ENCODE measurements around the gene SMIM33.

SMIM33 gene

GRCh38 chr5:139443831-139444453 is 26.9 kb upstream of the SMIM33 start:
- H3K27ac ChIP-seq: no peak overlapping the region
- H3K27me3 ChIP-seq (ENCODE audit: control insufficient read depth, insufficient read depth, low read length): no peaks in the 10 kb centered on the region
- H2AFZ ChIP-seq: no peak overlapping the region
- H3K4me1 ChIP-seq: peaks cover 4% of the 10 kb centered on the region
- no peaks in the 10 kb centered on the region for H3K9me3 ChIP-seq (ENCODE audit: control insufficient read depth, low read length)
- H3K36me3 ChIP-seq (ENCODE audit: control insufficient read depth, insufficient read depth, low read length): no peaks in the 10 kb centered on the region
- TF ChIP-seq, protein P1, sequence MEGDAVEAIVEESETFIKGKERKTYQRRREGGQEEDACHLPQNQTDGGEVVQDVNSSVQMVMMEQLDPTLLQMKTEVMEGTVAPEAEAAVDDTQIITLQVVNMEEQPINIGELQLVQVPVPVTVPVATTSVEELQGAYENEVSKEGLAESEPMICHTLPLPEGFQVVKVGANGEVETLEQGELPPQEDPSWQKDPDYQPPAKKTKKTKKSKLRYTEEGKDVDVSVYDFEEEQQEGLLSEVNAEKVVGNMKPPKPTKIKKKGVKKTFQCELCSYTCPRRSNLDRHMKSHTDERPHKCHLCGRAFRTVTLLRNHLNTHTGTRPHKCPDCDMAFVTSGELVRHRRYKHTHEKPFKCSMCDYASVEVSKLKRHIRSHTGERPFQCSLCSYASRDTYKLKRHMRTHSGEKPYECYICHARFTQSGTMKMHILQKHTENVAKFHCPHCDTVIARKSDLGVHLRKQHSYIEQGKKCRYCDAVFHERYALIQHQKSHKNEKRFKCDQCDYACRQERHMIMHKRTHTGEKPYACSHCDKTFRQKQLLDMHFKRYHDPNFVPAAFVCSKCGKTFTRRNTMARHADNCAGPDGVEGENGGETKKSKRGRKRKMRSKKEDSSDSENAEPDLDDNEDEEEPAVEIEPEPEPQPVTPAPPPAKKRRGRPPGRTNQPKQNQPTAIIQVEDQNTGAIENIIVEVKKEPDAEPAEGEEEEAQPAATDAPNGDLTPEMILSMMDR (IDR thresholded peaks at IDR 0.05): no peak
- H3K9ac ChIP-seq: no peak overlapping the region
- H3K4me2 ChIP-seq (ENCODE audit: low read length): no peak overlapping the region
- no peaks in the 10 kb centered on the region for H3K79me2 ChIP-seq
- H3K4me3 ChIP-seq (ENCODE audit: low read depth, low read length): no peak overlapping the region

DNA sequence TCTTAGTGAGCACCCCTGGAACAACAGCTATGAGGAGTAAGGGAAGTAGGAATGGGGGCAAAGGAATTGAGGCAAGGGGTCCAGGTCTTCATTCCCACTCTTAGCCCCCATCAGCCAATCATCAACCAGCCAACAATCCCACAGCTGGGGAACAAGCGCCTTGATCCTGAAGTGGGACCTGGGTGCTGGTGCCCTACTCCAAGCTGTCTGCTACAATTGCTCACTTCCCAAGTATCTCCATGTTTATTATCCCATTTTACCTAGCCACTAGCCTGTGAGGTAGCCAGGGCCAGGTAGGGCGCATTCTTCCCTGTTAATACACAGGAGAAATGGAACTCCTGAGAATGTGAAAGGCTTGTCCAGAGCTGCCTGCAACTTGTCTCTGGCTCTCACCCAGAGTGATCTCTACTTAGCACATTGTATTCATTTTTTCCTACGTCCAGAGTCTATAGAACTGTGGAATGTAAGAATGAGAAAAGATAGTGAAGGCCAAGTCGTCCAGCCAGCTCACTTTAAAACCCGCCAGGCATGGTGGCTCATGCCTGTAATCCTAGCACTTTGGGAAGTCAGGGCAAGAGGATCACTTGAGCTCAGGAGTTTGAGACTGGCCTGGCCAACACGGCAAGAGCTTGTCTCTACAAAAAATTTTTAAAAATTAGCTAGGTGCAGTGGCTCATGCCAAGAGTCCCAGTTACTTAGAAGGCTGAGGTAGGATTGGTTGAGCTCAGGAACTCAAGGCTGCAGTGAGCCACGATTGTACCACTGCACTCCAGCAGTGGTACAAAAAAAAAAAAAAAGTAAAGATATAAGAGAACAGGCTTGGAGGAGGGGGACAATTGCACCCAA is 25.3 kb upstream of the SMIM33 start:
- TF ChIP-seq, protein P1 (IDR thresholded peaks at IDR 0.05): no peak
- H3K27ac ChIP-seq: no peak overlapping the region
- H3K4me1 ChIP-seq: no peaks in the 10 kb centered on the region

DNA sequence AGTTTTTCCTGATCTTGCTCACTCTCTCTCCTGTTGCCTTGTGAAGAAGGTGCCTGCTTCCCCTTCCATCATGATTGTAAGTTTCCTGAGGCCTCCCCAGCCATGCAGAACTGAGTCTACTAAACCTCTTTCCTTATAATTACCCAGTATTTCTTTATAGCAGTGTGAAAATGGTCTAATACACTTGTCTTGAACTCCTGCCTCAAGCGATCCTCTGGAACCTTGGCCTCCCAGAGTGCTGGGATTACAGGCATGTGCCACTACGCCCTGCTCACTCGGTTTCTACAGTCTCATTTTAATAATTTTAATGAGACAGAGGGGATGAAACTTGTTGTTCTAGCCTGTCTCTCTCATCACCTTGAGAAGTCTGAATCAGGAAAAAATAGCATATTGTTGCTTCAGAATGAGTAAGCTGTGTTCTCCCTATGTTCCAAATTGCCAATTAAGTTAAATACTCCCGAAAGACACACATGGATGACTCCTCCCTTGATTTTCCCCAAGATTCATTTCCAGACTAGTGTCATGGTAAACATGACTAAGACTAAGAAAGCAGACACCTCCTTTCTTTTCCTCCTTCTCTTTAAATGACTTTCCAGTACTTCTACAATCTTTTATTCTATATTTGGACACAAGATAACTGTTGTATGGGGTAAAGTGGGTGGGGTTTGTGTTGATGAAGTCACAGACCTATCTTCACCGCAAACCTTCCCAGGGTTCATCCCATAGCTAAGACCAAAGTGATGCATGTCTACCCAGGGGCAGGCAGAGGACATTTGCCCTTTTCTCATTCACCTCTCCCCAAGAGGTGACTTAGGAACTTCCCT is 23.6 kb upstream of the SMIM33 start:
- Histone ChIP-seq H3K4me3 (ENCODE audit: low read depth, low read length) (no peak overlapping the region), H3K4me1 (no peaks in the 10 kb centered on the region), H3K27me3 (ENCODE audit: control insufficient read depth, insufficient read depth, low read length) (no peaks in the 10 kb centered on the region), H3K9me3 (ENCODE audit: control insufficient read depth, low read length) (no peaks in the 10 kb centered on the region), H3K27ac (no peak overlapping the region), H3K9ac (no peak overlapping the region), H3K36me3 (ENCODE audit: control insufficient read depth, insufficient read depth, low read length) (no peaks in the 10 kb centered on the region), H2AFZ (no peak overlapping the region), H3K79me2 (no peaks in the 10 kb centered on the region), H3K4me2 (ENCODE audit: low read length) (no peak overlapping the region)
- TF ChIP-seq, protein P1 (IDR thresholded peaks at IDR 0.05): no peak

More for the DNA sequence above, 25.3 kb upstream of the SMIM33 start:
- Histone ChIP-seq H3K4me3 (ENCODE audit: low read depth, low read length) (no peak overlapping the region), H3K4me2 (ENCODE audit: low read length) (no peak overlapping the region), H3K27me3 (ENCODE audit: control insufficient read depth, insufficient read depth, low read length) (no peaks in the 10 kb centered on the region), H3K9me3 (ENCODE audit: control insufficient read depth, low read length) (no peaks in the 10 kb centered on the region), H3K36me3 (ENCODE audit: control insufficient read depth, insufficient read depth, low read length) (no peaks in the 10 kb centered on the region), H2AFZ (no peak overlapping the region), H3K9ac (no peak overlapping the region), H3K79me2 (no peaks in the 10 kb centered on the region)

GRCh38 chr5:139451176-139451575 is 19.6 kb upstream of the SMIM33 start:
- H3K4me1 ChIP-seq: no peaks in the 10 kb centered on the region
- TF ChIP-seq, protein P1 (IDR thresholded peaks at IDR 0.05): no peak
- H3K27ac ChIP-seq: no peak overlapping the region

More at GRCh38 chr5:139451176-139451575, 19.6 kb upstream of the SMIM33 start:
- Histone ChIP-seq H3K9me3 (ENCODE audit: control insufficient read depth, low read length) (no peaks in the 10 kb centered on the region), H3K4me3 (ENCODE audit: low read depth, low read length) (no peak overlapping the region), H3K27me3 (ENCODE audit: control insufficient read depth, insufficient read depth, low read length) (no peaks in the 10 kb centered on the region), H3K79me2 (no peaks in the 10 kb centered on the region), H3K4me2 (ENCODE audit: low read length) (no peak overlapping the region), H2AFZ (no peak overlapping the region), H3K9ac (no peak overlapping the region), H3K36me3 (ENCODE audit: control insufficient read depth, insufficient read depth, low read length) (no peaks in the 10 kb centered on the region)

Data from parathyroid adenoma (tissue), 2 donors.